Fibroblast of upper back skin (primary cell): ENCODE measurements around the gene VPS9D1.
"Not testable (repeated sequence)": the region's sequence is repeated elsewhere in the genome, so short reads cannot be mapped to it uniquely, and the experiment has no call there.

Source experiments
- DNase-seq: peaks from one replicate; pipeline ENCODE4 v3.0.0-alpha.2; 2013

Gene VPS9D1

DNA sequence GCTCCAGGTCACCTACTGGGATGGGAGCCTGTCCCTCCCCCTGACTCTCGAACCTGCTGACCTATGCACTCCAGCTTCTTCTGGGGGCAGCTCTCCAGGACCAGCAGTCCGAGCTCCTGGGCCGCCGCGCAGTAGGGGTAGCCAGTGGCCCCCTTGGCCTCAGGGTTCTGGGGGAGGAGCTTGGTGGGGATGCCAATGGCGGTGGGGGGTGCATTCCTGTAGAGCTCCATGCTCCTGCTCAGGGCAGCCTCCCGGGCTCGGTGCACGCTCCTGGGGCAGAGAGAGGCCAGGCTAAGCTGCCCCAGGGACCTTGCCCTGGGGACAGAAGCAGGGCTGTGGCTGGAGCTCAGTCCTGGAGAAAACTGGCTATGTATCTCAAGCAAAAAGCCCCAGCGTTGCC lies 11.5 kb downstream of the VPS9D1 start:
- no peak for DNase-seq

DNA sequence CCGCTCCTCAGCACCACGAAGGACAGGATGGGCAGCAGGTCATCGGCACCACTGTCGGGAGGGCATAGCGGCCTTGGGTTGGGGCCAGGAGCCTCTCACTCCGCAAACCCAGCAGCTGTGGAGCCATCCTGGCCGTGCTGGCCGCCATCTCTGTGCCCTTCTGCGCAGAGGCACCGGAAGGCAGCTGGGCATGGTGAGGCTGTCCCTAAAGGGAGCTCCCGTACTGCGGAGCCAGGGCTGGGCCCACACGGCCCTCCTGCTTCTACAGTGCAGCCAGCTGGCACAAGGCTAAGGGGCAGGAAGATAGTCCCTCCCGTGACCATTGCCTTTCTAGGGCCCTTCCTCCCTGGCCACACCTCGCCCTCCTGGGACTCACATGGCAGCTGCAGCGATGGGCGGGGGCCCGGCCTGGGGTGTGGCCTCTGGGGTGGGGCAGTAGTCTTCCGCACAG lies 12.2 kb downstream of the VPS9D1 start:
- DNase-seq: no peak

DNA sequence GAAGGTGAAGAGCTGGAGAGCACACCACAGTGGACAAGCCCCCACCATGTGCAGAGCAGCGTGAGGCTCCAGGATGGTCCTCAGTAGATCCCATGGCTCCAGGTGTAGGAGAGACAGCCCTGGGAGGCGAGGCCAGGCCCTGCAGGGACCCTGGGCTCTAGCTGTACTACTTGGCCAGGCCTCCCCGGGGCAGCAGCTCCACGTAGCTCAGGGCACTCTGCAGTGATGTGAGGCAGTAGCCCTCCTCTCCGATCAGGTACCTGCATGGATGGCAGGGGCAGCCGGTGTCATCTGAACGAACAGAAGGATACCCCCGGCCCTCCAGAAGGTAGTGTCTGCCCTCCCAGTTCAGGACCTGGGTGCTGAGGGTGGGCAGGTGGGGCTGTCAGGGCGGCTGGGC lies 13.0 kb downstream of the VPS9D1 start:
- DNase-seq: no peak

DNA sequence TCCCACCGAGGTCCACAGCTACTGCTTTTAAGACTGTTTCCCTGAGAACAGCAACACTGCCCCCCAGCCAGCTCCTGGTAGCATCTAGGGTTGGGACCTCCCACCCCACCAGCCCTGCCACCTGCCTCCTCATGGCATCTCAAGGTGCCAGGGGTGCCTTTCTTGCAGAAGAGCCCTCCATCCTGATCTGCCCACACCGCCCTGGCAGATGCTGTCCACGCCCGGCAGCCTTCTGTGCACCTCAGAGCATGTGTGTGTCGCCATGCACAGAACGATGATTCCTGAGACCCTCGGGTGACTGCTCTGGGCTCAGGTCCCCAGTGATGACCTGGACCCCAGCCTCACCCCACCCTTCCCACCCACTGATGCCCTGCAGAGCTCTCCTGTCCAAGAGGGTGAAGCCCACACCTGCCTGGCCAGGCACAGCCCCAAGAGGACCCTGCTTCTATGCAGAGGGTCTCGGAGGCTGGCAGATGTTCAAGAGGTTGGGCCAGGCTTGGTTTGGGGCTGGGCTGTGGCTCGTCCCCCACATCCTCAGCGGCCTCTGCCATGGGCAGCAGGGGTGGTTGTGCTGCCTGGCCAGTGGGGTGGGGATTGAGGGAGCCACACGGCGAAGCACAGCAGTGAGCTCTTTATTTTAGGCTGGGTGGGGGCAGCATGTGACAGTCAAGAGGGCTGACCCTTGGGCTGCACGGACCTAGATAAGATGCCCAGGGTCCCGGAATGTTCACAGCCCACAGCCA lies 14.0 kb downstream of the VPS9D1 start:
- no peak for DNase-seq

DNA sequence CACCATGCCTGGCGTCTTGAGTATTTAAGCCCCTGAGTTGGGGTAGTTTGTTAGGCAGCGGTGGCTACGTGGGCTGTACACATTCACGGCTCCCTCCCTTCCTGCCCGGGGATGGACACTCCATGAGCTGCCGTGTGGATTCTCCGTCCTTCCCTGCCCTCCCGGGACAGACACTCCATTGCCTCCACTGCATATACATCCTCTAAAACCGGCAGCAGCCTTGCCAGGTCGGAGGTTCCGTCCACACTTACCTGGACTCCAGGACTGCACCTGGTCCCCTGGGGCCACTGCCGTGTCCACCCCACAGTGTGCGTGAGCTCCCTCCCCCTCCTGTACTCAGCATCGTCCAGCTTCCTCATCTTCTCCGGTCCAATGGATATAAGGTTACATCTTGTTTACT lies 15.7 kb downstream of the VPS9D1 start:
- no peak for DNase-seq

DNA sequence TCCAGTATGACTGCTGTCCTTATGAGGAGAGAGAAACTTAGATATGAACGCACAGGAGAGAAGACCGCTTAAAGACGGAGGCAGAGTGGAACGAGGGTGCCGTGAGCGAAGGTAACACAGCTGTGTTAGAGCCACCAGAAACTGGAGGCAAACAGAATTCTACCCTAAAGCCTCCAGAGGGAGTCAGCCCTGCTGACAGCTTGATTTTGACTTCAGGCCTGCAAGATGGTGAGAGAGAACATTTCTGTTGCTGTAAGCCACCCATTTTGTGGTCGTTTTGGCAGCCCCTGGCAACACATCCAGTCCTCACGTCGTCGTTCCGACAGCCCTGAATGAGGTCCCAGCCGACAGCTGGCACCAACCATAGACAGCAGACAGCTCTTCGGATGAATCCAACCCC lies 16.4 kb downstream of the VPS9D1 start:
- DNase-seq: no peak

DNA sequence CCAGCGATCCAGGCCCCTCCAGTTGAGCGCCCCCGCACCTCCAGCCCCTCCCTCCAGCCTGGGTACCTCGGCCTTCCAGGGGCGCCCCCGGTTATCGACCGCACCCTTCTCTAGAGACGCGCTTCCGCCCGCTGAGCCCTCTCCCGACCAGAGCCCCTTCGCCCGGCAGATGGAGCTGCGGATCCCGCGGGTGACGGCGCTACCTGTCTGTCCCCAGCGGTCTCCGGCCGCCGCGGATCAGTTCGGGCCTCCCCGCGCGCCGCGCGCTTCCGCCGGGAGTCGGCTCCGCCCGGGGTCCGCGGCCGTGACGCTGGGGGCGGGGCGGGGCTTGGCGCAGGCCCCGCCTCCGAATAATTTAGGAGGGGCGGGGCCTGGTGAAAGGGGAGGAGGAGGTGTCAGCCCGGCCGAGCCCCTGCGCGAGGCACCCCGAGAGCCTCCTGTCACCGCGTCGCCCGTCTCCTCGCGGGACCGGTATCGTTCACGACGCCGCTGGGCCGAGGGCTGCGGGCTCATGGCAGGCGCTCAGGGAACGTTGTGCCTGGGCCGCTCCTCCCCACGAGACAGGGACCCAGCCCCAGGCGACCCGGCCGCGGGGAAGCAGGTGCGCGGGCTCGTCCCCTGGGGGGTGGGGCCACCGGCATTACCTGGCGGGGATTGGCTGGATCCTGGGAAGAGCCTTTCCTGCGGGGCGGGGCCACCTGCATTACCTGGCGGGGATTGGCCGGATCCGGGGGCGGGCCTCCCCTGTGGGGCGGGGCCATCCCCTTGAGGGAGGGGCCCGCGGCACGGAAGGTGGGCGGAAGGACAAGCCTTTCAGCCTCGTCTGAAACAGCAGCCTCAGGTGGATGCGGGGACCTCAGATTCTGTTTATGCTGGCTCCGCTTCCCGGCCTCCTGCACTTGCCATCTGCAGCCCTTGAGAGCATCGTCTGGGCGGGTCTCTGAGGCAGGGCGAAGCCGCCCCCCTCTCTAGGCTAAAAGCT lies 19.0 kb downstream of the VPS9D1 start, which contains the start of gene SPATA2L:
SPATA2L (minus strand) TSS at position 281 of the 982 bp plus-strand sequence. CDS start 473 bp downstream, outside the sequence.
- DNase-seq: peak; percentile 68

DNA sequence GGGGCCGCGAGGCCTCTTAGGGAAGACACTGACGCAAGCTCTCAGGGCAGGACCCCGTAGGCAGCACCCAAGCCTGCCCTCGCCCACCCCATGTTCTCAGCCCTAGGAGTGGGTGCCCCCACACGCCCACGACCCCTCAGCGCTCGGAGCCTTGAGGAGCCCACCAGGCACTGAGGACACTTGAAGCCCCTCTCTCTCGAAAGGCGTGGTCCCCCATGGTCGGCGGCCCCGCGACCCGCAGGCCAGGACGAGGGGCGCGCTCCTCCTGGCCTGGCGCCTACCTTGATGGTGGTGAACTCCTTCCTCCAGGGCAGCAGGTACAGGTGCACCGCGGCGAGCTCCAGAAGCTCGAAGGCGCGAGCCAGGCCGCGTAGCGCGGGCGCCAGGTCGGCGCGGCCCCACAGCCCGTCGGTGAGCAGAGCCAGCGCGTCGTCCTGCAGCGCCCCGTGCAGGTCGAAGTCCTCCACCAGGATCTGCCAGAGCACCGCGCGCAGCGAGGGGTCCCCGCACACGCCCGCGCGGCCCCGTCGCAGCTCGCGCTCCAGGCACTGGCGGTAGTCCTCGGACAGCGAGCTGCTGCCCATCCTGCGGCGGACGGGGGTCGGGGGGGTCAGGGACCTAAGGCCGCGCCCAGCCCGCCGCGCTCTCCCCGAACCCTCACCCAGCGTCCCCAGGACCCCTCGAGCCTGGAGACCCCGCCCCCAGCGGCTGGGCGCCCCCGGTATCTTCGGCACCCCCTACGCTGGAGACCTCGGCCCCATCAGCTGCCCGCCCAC lies 19.9 kb downstream of the VPS9D1 start:
- no peak for DNase-seq

DNA sequence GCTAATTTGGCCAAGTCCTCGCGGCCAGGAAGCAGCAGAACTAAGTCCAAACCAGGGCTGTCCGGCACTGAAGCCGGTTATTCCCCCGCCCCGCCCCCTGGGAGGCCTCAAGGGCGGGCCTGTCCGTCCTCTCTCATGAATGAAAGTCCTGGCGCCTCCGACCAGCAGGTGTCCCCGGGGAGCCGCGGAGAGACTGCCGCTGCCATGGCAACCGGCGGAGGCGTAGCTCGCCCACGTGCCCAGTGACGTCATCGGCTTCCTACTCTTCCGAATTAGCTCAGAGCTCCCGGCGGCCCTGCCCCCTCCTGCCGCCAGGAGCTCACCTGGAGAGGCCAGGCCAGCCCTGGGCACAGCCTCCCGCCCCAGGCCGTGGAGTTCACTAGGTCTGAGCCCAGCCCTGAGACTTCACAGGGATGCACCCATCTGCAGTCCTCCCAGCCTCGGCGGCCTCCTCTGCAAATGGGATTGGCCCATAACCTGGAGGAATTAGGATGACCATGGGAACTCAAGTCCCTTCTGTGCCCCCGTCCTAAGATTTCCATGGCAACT lies 20.5 kb downstream of the VPS9D1 start:
- peak; percentile 97 for DNase-seq

DNA sequence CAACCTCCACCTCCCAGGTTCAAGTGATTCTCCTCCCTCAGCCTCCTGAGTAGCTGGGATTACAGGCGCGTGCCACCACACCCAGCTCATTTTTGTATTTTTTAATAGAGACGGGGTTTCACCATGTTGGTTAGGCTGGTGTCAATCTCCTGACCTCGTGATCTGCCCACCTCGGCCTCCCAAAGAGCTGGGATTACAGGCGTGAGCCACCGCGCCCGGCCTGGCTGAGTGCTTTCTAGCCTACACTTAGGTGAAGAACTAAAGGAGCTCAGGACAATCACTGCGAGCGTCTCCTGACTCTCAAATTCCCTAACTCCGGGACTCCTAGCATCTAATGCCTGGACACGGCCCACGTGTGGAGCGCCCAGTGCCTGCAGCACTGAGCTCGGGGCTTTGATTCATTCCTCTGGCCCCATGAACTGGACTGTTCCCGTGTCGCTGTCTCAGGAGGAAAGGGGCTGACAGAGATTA lies 21.0 kb downstream of the VPS9D1 start:
- DNase-seq: not testable (repeated sequence)

DNA sequence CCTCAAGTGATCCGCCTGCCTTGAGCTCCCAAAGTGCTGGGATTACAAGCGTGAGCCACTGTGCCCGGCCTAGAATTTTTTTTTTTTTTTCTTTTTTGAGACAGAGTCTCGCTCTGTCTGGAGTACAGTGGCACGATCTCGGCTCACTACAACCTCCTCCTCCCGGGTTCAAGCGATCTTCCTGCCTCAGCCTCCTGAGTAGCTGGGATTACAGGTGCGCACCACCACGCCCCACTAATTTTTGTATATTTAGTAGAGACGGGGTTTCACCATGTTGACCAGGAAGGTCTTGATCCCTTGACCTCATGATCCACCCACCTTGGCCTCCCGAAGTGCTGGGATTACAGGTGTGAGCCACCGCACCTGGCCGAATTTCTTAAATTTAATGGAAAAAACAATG lies 22.0 kb downstream of the VPS9D1 start:
- not testable (repeated sequence) for DNase-seq

DNA sequence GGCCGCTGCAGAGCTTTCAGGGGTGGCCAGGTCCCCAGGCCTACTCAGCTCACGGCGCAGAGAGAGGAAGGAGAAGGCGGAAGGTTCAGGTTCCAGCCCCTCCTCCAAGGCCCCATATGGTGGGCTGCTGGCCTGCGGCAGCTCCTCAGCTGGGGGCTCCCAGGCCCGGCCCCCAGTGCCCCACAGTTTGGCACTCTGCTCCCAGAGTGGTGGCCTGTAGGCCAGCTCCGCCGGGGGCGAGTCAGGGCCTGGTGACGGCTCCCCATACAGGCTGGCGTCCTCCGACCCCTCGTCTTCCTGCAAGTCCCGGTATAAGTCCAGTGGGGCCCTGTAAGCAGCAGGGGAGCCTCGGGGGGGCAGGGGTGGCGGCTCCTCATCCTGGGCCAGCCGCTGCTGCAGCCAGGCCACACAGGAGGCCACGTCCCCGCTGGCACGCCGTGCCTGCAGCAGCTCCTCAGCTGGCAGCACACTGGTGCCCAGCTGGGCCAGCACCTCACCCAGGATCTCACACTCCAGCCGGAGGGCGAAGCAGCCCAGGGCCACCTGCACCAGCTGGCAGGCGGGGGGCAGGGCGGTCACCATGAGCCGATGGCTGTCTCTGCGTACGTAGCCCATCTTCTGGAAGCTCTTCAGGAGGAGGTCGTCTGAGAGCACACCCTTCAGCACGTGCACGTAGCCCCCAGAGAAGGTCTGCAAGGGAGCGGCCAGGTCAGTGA lies 22.9 kb downstream of the VPS9D1 start:
- DNase-seq: no peak

DNA sequence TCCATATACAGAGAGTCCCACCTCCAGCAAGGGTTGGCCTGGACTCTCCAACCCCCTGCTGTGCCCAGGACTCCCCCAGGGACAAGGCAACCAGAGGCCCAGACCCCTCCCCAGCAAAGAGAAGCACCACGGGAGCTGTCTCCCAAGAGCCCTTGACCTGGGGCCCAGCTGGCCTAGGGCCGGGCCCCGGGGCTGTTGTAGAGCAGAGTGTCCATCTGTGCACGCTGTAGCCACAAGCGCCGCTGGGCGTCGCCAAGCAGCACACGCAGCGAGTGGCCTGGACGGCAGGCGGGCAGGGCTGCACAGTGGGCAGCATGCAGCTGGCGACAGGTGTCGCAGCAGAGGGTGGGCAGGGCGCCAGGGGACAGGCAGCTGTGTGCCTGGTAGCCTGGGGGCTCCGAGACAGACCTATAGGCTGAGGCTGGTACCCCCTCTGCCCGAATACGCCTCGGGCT lies 23.5 kb downstream of the VPS9D1 start:
- DNase-seq: no peak

DNA sequence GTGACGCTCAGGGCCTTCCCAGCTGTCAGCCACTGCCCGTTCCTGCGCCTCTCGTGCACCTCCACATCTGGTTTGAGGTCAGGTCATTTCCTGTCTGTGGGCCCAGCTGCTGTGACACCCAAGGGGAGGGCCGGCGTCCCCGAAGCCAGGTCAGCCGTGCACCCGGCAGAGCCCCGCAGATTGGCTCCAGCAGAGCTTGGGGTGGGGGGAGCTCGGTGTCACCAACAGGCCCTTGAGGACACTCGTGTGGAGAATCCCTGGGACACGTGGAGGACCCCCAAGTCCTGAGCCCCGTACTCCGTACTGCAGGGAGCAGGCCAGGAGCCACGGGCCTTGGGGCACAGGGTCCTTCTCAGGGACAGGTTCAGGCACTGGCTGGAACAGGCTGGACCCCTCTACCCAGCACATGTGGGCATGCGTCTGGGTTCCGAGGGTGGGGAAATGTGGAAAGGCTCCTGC lies 24.0 kb downstream of the VPS9D1 start:
- DNase-seq: no peak

DNA sequence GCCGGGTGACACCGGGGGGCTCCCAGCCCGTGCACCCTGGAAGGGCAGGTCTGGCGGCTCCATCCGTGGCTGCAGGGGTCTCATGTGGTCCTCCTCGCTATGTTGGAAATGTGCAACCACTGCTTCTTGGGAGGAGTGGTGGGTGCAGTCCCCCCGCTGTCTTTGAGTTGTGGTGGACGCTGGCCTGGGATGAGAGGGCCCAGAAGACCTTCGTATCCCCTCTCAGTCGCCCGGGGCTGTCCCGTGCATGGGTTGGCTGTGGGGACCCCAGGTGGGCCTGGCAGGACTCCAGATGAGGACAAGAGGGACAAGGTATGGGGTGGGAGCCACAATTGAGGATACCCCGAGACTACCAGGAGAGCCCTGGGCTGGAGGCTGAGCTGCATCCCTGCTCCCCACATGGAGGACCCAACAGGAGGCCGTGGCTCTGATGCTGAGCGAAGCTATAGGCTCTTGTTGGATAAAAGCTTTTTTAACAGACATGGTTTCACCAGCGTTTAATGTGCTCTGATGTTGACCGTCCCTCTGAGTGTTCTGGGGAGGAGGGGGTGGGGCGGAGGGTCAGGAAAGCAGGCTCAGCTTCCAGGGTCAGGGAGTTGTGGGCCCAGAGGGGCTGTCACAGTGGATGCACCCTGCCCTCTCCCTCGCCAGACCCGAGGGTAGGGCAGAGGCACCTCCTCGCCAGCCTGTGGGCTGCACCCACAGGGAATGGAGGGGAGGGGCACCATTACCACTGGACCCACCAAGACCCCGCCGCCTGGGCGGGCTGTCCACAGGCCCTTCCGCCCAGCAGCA lies 24.6 kb downstream of the VPS9D1 start:
- DNase-seq: no peak

DNA sequence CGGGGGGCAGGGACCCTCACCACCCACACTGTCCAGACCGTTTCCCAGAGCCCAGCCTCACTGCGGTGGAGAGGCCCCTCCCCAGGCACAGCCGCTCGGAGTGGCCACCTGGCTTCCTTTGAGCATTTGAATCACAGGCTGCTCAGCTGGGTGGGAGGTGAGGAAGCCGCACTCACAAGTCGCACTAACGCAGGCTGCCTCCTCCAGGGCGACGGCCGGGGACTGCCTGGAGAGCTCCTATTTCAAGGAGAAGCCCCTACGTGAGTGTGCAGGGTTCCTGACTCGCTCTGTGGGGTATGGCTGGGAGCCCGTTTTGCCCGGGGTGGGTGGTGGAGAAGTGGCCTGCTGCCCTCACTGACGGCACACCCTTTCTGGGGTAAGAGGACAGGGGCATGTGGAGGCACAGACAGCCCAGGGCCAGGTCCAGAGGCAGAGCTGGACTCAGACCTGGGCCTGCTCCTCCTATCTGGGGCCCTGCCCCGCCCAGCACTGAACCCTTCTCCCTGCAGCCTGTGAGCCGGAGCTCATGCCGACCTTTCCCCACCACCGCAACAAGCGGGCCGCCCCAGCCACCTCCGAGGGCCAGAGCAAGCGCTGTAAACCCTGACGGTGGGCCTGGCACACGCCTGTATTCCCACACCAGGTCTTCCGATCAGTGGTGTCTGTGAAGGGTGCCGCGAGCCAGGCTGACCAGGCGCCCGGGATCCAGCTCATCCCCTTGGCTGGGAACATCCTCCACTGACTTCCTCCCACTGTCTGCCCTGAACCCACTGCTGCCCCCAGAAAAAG lies 25.4 kb downstream of the VPS9D1 start:
- no peak for DNase-seq

DNA sequence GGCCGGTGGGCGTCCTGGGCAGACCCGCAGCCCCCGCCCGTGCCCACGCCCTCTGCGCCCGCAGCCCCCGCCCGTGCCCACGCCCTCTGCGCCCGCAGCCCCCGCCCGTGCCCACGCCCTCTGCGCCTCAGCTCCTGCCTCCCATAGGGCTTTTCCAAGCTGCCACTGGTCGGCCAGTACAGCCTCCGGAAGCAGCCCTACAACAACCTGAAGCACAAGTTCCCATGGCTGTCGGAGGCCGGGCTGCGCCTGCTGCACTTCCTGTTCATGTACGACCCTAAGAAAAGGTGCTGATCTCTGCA lies 26.0 kb downstream of the VPS9D1 start:
- not testable (repeated sequence) for DNase-seq

DNA sequence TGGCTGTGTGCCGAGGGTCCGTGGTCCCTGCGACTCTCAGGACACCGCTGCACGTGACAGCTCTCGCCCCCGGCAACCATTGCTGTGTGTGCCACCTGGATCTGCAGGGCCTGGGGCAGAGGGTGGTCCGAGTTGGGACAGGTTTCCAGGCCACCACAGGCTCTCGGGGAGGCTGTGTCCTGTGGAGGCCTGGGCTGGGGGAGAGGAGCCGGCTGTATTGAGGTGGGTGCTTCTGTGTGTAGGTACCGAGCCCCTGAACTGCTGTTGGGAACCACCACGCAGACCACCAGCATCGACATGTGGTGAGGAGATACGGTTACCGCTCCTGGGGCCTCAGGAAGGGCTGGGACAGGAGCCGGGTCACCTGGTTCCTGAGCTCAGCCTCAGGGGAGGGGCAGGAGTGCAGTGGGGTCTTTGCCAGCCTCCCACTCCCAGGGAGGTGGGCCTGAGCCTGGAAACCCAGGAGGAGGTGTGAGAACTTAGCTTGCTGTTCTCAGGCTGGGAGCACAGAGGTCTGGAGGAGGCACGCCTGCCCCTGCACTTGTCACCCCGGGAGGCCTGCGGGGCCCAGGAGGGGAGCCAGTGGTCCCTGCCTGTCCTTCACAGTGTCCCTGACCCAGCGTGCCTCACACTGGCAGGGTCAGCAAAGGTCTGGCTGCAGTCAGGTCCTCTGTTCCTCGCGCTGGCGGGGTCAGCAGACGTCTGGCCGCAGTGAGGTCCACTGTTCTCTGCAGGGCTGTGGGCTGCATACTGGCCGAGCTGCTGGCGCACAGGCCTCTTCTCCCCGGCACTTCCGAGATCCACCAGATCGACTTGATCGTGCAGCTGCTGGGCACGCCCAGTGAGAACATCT lies 26.5 kb downstream of the VPS9D1 start:
- DNase-seq: no peak

DNA sequence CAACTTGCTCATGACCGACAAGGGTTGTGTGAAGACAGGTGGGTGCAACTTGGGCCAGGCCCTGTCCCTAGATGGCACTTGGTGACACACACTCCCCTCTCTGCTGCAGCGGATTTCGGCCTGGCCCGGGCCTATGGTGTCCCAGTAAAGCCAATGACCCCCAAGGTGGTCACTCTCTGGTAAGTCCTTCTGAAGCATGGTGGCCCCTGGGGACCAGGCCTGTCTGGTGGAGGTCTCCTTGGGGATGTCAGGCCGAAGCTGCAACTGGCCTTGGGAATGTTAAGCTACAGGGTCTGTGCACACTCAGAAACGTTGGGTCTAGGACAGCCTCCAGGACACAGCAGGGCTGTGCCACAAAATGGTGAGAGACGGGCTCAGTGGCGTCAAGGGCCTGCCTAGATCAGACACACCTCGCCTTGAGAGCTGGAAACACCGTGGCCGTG lies 27.4 kb downstream of the VPS9D1 start:
- DNase-seq: no peak
